ENCODE results near the gene SRP9.

- TF ChIP-seq CTCF (optimal IDR thresholded peaks at IDR 0.05 in 1 of 3, IDR thresholded peaks at IDR 0.05 in 1 of 3, conservative IDR thresholded peaks at IDR 0.05 in 1 of 3; ENCODE audit: extremely low read depth in 1 of 3, insufficient read depth in 2 of 3, low read length in 3 of 3) (no peak), EZH2 (IDR thresholded peaks at IDR 0.05; ENCODE audit: low read length) (no peak)
Measured at GRCh38 chr1:225823811-225824261, 46.2 kb downstream of the SRP9 start.
